OCI-LY3 (cell line): ENCODE measurements around the gene FCER1G.

Experiments used
- EZH2phosphoT487 ChIP-seq: fragments of 200-600 bp; shearing (Covaris generic); IDR thresholded peaks from 2 replicates; pipeline ENCODE4 v1.6.1; 2018; ENCODE audit warnings: antibody characterized with exemption, mixed run types, low read depth
- TF ChIP-seq, protein P1 (sequence below): fragments of 200-600, 300-600 bp; sonication (generic); IDR thresholded peaks from 2 replicates; pipeline ENCODE4 v1.5.1; 2014; ENCODE audit warnings: antibody characterized with exemption, low read length, low read depth

DNA sequence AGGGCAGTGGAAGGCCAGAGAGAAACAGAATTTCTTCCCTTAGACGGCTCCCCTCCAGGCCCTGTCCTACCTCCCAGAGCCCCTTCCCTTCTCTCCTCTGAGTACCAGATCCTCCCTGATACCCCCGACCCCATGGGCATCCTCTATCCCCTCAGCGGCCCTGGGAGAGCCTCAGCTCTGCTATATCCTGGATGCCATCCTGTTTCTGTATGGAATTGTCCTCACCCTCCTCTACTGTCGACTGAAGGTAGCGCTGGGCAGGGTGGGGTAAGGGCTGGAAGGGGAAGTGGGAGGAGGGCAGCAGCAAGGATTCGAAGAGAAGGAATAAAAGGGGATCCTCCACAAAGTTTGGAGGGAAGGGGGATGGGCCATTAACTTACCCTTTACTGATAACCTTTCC lies 2.7 kb downstream of the FCER1G start:
- TF ChIP-seq, protein P1, sequence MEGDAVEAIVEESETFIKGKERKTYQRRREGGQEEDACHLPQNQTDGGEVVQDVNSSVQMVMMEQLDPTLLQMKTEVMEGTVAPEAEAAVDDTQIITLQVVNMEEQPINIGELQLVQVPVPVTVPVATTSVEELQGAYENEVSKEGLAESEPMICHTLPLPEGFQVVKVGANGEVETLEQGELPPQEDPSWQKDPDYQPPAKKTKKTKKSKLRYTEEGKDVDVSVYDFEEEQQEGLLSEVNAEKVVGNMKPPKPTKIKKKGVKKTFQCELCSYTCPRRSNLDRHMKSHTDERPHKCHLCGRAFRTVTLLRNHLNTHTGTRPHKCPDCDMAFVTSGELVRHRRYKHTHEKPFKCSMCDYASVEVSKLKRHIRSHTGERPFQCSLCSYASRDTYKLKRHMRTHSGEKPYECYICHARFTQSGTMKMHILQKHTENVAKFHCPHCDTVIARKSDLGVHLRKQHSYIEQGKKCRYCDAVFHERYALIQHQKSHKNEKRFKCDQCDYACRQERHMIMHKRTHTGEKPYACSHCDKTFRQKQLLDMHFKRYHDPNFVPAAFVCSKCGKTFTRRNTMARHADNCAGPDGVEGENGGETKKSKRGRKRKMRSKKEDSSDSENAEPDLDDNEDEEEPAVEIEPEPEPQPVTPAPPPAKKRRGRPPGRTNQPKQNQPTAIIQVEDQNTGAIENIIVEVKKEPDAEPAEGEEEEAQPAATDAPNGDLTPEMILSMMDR = no peak
- TF ChIP-seq EZH2phosphoT487 = no peak
